ENCODE results near the gene MAP3K3. TPM values are rescaled to one million over a fixed set of nuclear protein-coding genes. Genes with fewer than 3 reads are reported as not detected.

Gene MAP3K3
- total and polyA plus RNA-seq, 2 experiments from 2014 or later, result 8.6 to 36.7 TPM

GRCh38 chr17:63631626-63632025 is 9.4 kb downstream of the MAP3K3 start:
- Histone ChIP-seq H3K9me3 (ENCODE audit: low read depth) (no peaks in the 10 kb centered on the region), H3K79me2 (ENCODE audit: insufficient read depth) (peaks cover 65% of the 10 kb centered on the region), H3K9me2 (ENCODE audit: insufficient read depth) (no peaks in the 10 kb centered on the region), H3K4me2 (ENCODE audit: unreplicated experiment) (no peak overlapping the region), H3K9ac (no peak overlapping the region), H3F3A (ENCODE audit: insufficient read depth) (peaks cover 9% of the 10 kb centered on the region; the same call in 1 of the 2 replicates), H3K36me3 (ENCODE audit: low read depth) (peaks cover 19% of the 10 kb centered on the region), H4K20me1 (ENCODE audit: insufficient read depth) (no peaks in the 10 kb centered on the region), H2AFZ (no peak overlapping the region), H3K27ac (no peak overlapping the region), H3K4me3 (no peak overlapping the region), H3K27me3 (replicated peaks; ENCODE audit: insufficient read depth) (no peaks in the 10 kb centered on the region), H3K4me1 (ENCODE audit: insufficient read depth) (peaks cover 8% of the 10 kb centered on the region)
- DNase-seq, result no peak
- in situ Hi-C loops (cut with MboI), result no loop called here
- 96 to 100% methylated on average over 1 of the region's 1 CpG for WGBS, 2 experiments (ENCODE audit: low coverage in 1 of 2, low lambda C conversion rate in 2 of 2, missing lambda C conversion rate in 2 of 2)
- TF ChIP-seq EZH2 (IDR thresholded peaks at IDR 0.05; ENCODE audit: insufficient read depth, poor library complexity, severe bottlenecking) (no peak), EZH2phosphoT487 (IDR thresholded peaks at IDR 0.05; ENCODE audit: insufficient read depth, low read depth) (no peak)

DNA sequence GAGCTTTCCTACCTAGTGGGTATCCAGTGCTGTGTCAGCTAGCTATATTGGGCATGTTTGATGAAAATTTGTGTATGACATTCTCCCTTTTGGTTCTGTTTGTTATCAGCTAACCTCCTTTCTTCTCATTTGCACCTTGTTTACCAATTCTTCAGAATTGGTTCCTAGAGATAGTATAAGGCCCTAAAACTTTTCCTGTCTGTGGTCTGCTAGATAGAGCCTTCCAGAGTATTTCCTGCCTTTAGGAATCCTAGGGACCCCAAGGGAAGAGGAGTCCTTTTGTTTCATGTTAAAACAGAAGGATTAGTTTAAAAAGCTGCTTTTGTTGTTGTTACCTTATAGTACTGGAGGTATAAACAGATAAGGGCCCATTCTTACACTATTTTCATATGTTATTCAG is 11.5 kb downstream of the MAP3K3 start:
- H3K9me2 ChIP-seq (ENCODE audit: insufficient read depth), result no peaks in the 10 kb centered on the region

GRCh38 chr17:63634163-63634562 is 11.9 kb downstream of the MAP3K3 start:
- no peak overlapping the region for H3K27ac ChIP-seq
- no peak overlapping the region for H3K4me3 ChIP-seq
- no peak overlapping the region for H3K4me2 ChIP-seq (ENCODE audit: unreplicated experiment)
- H3K36me3 ChIP-seq (ENCODE audit: low read depth), result peaks cover 19% of the 10 kb centered on the region
- no peaks in the 10 kb centered on the region for H3K9me3 ChIP-seq (ENCODE audit: low read depth)
- no peak overlapping the region for H2AFZ ChIP-seq
- TF ChIP-seq EZH2 (IDR thresholded peaks at IDR 0.05; ENCODE audit: insufficient read depth, poor library complexity, severe bottlenecking) (no peak), EZH2phosphoT487 (IDR thresholded peaks at IDR 0.05; ENCODE audit: insufficient read depth, low read depth) (no peak)
- no peaks in the 10 kb centered on the region for H3K27me3 ChIP-seq (replicated peaks; ENCODE audit: insufficient read depth)
- H3K79me2 ChIP-seq (ENCODE audit: insufficient read depth), result peaks cover 40% of the 10 kb centered on the region
- no peaks in the 10 kb centered on the region for H4K20me1 ChIP-seq (ENCODE audit: insufficient read depth)
- no peak for DNase-seq
- H3K4me1 ChIP-seq (ENCODE audit: insufficient read depth), result no peaks in the 10 kb centered on the region
- H3K9me2 ChIP-seq (ENCODE audit: insufficient read depth), result no peaks in the 10 kb centered on the region
- 95 to 98% methylated on average over 4 of the region's 4 CpGs for WGBS, 2 experiments (ENCODE audit: low coverage in 1 of 2, low lambda C conversion rate in 2 of 2, missing lambda C conversion rate in 2 of 2)
- H3K9ac ChIP-seq, result no peak overlapping the region
- H3F3A ChIP-seq (ENCODE audit: insufficient read depth), result no peaks in the 10 kb centered on the region
- in situ Hi-C loops (cut with MboI), result no loop called here

More for the DNA sequence above, 11.5 kb downstream of the MAP3K3 start:
- Histone ChIP-seq H3K9ac (no peak overlapping the region), H3K79me2 (ENCODE audit: insufficient read depth) (peaks cover 44% of the 10 kb centered on the region), H3K9me3 (ENCODE audit: low read depth) (no peaks in the 10 kb centered on the region), H2AFZ (no peak overlapping the region), H3K4me3 (no peak overlapping the region), H3K4me2 (ENCODE audit: unreplicated experiment) (no peak overlapping the region), H3K27me3 (replicated peaks; ENCODE audit: insufficient read depth) (no peaks in the 10 kb centered on the region), H3K27ac (no peak overlapping the region), H3F3A (ENCODE audit: insufficient read depth) (no peaks in the 10 kb centered on the region), H4K20me1 (ENCODE audit: insufficient read depth) (no peaks in the 10 kb centered on the region), H3K36me3 (ENCODE audit: low read depth) (peaks cover 19% of the 10 kb centered on the region), H3K4me1 (ENCODE audit: insufficient read depth) (no peaks in the 10 kb centered on the region)
- TF ChIP-seq EZH2 (IDR thresholded peaks at IDR 0.05; ENCODE audit: insufficient read depth, poor library complexity, severe bottlenecking) (no peak), EZH2phosphoT487 (IDR thresholded peaks at IDR 0.05; ENCODE audit: insufficient read depth, low read depth) (no peak)
- no peak for DNase-seq
- in situ Hi-C loops (cut with MboI), result no loop called here

GRCh38 chr17:63634816-63635215 is 12.6 kb downstream of the MAP3K3 start:
- H4K20me1 ChIP-seq (ENCODE audit: insufficient read depth), result no peaks in the 10 kb centered on the region
- H3F3A ChIP-seq (ENCODE audit: insufficient read depth), result no peaks in the 10 kb centered on the region
- H3K9me3 ChIP-seq (ENCODE audit: low read depth), result no peaks in the 10 kb centered on the region
- peaks cover 19% of the 10 kb centered on the region for H3K36me3 ChIP-seq (ENCODE audit: low read depth)
- 86 to 91% methylated on average over 1 of the region's 1 CpG for WGBS, 2 experiments (ENCODE audit: low coverage in 1 of 2, low lambda C conversion rate in 2 of 2, missing lambda C conversion rate in 2 of 2)
- H3K9me2 ChIP-seq (ENCODE audit: insufficient read depth), result no peaks in the 10 kb centered on the region
- H3K27ac ChIP-seq, result no peak overlapping the region
- no peak overlapping the region for H3K4me2 ChIP-seq (ENCODE audit: unreplicated experiment)
- TF ChIP-seq EZH2phosphoT487 (IDR thresholded peaks at IDR 0.05; ENCODE audit: insufficient read depth, low read depth), result no peak
- TF ChIP-seq EZH2 (IDR thresholded peaks at IDR 0.05; ENCODE audit: insufficient read depth, poor library complexity, severe bottlenecking), result no peak
- in situ Hi-C loops (cut with MboI), result no loop called here
- no peak for DNase-seq
- H3K4me1 ChIP-seq (ENCODE audit: insufficient read depth), result no peaks in the 10 kb centered on the region
- H3K79me2 ChIP-seq (ENCODE audit: insufficient read depth), result peaks cover 33% of the 10 kb centered on the region
- H2AFZ ChIP-seq, result no peak overlapping the region
- no peak overlapping the region for H3K9ac ChIP-seq
- no peak overlapping the region for H3K4me3 ChIP-seq
- H3K27me3 ChIP-seq (replicated peaks; ENCODE audit: insufficient read depth), result no peaks in the 10 kb centered on the region

GRCh38 chr17:63635290-63635689 is 13.1 kb downstream of the MAP3K3 start:
- WGBS, 2 experiments (ENCODE audit: low coverage in 1 of 2, low lambda C conversion rate in 2 of 2, missing lambda C conversion rate in 2 of 2), result 74 to 79% methylated on average over 2 of the region's 2 CpGs
- Histone ChIP-seq H3K4me1 (ENCODE audit: insufficient read depth) (no peaks in the 10 kb centered on the region), H3F3A (ENCODE audit: insufficient read depth) (no peaks in the 10 kb centered on the region), H3K4me3 (no peak overlapping the region), H3K79me2 (ENCODE audit: insufficient read depth) (peaks cover 28% of the 10 kb centered on the region), H3K27me3 (replicated peaks; ENCODE audit: insufficient read depth) (no peaks in the 10 kb centered on the region), H3K27ac (no peak overlapping the region), H3K9ac (no peak overlapping the region), H3K36me3 (ENCODE audit: low read depth) (peaks cover 19% of the 10 kb centered on the region), H2AFZ (no peak overlapping the region), H3K9me2 (ENCODE audit: insufficient read depth) (no peaks in the 10 kb centered on the region), H4K20me1 (ENCODE audit: insufficient read depth) (no peaks in the 10 kb centered on the region), H3K4me2 (ENCODE audit: unreplicated experiment) (no peak overlapping the region), H3K9me3 (ENCODE audit: low read depth) (no peaks in the 10 kb centered on the region)
- no peak for DNase-seq
- in situ Hi-C loops (cut with MboI), result no loop called here
- TF ChIP-seq EZH2 (IDR thresholded peaks at IDR 0.05; ENCODE audit: insufficient read depth, poor library complexity, severe bottlenecking) (no peak), EZH2phosphoT487 (IDR thresholded peaks at IDR 0.05; ENCODE audit: insufficient read depth, low read depth) (no peak)
